HepG2 (cell line): Measurements from ENCODE around the gene ENDOU. TPM values are rescaled to one million over a fixed set of nuclear protein-coding genes. Genes with fewer than 3 reads are reported as not detected.

Experiments
- ATAC-seq: fragments of 200-7000 bp; cut with Tn5 transposase; 3 replicates; pipeline ENCODE4 v1.9.1; 2020; ENCODE audit warnings: mild to moderate bottlenecking, moderate library complexity
- BruUV-seq: library from RNA; stranded (reverse); fragments of 400-500 nt; replicated peaks from 2 replicates; lab custom pipeline; 2021; lab: Mats Ljungman, UMichigan
- CTCF ChIA-PET: fragments of 300-600 bp; formaldehyde crosslinking; extraction: SDS; loops from one replicate; lab custom pipeline; 2021; ENCODE audit warnings: low total read pairs, inconsistent platforms, low intra/inter-chr PET ratio; lab: Yijun Ruan, JAX
- POLR2A ChIA-PET: fragments of 350-600 bp; sonication (Branson Sonifier 250); formaldehyde crosslinking; loops from one replicate; lab custom pipeline; 2020; ENCODE audit warnings: antibody characterized with exemption, inconsistent platforms; lab: Yijun Ruan, JAX
- DNase-seq: peaks from one replicate; pipeline ENCODE4 v3.0.0-alpha.2; 2015; ENCODE audit warnings: low spot score
- FAIRE-seq: peaks from 3 replicates; lab custom pipeline; 2011; peaks lifted over from hg19 to GRCh38; lab: Jason Lieb, UNC
- H2AFZ ChIP-seq: one replicate; pipeline ENCODE4 v1.6.1; 2011; ENCODE audit warnings: low read length, inconsistent platforms
- H3K27ac ChIP-seq: fragments of 300-600 bp; 3 replicates; pipeline ENCODE4 v1.8.0; 2011; ENCODE audit warnings: mixed run types, mild to moderate bottlenecking, mixed read lengths, low read length, inconsistent platforms; ENCODE audit not compliant: insufficient read depth; ENCODE audit errors: extremely low read length
- H3K27me3 ChIP-seq, 2 experiments: fragments of 200-600 bp in 1 of 2; 2 replicates in 1 of 2; 3 replicates in 1 of 2; pipeline versions ENCODE4 v1.6.0 to v1.8.0; 2011; ENCODE audit warnings: low read length in 2 of 2, mild to moderate bottlenecking in 2 of 2, moderate library complexity in 2 of 2, inconsistent platforms in 1 of 2; ENCODE audit not compliant: insufficient read depth in 2 of 2, control insufficient read depth in 1 of 2
- H3K36me3 ChIP-seq, 2 experiments: fragments of 200-600 bp in 1 of 2; replicated peaks in 1 of 2; 2 replicates in 1 of 2; 3 replicates in 1 of 2; pipeline versions ENCODE4 v1.5.1 to v1.8.0; 2011; ENCODE audit warnings: low read length in 2 of 2, inconsistent platforms in 1 of 2; ENCODE audit not compliant: insufficient read depth in 2 of 2, control insufficient read depth in 1 of 2
- H3K4me1 ChIP-seq: 2 replicates; pipeline ENCODE4 v1.5.1; 2012; ENCODE audit warnings: low read length, inconsistent platforms; ENCODE audit not compliant: insufficient read depth
- H3K4me2 ChIP-seq: 2 replicates; pipeline ENCODE4 v1.6.0; 2011; ENCODE audit warnings: low read depth, low read length, inconsistent platforms
- H3K4me3 ChIP-seq, 3 experiments: fragments of 200-600 bp in 1 of 3; sonication (generic), shearing (Covaris generic) in 1 of 3; replicated peaks in 1 of 3; 2 replicates each; pipeline ENCODE4 v1.5.1; 2011 to 2016; ENCODE audit warnings: low read length in 3 of 3, inconsistent platforms in 2 of 3, low read depth in 2 of 3, mild to moderate bottlenecking in 2 of 3, control low read depth in 1 of 3, mixed read lengths in 1 of 3; ENCODE audit not compliant: insufficient read depth in 1 of 3
- H3K79me2 ChIP-seq: one replicate; pipeline ENCODE4 v1.6.1; 2011; ENCODE audit warnings: low read length, inconsistent platforms; ENCODE audit not compliant: insufficient read depth
- H3K9ac ChIP-seq: 2 replicates; pipeline ENCODE4 v1.6.0; 2011; ENCODE audit warnings: mild to moderate bottlenecking, low read depth, low read length, inconsistent platforms; ENCODE audit not compliant: insufficient read depth
- H3K9me3 ChIP-seq: 2 replicates; pipeline ENCODE4 v1.5.1; 2012; ENCODE audit warnings: mild to moderate bottlenecking, low read length
- H4K20me1 ChIP-seq: 2 replicates; pipeline ENCODE4 v1.6.0; 2011; ENCODE audit warnings: inconsistent platforms, mild to moderate bottlenecking, low read length, moderate library complexity; ENCODE audit not compliant: insufficient read depth
- CBX5 ChIP-seq: sonication (generic); formaldehyde crosslinking; IDR thresholded peaks from 2 replicates; pipeline ENCODE4 v1.4.0; 2020; ENCODE audit warnings: missing genetic modification reagents, borderline replicate concordance
- FOXJ3 ChIP-seq: sonication (generic); formaldehyde crosslinking; IDR thresholded peaks from 2 replicates; pipeline ENCODE4 v1.4.0; 2020; ENCODE audit warnings: missing genetic modification reagents, mild to moderate bottlenecking, borderline replicate concordance
- HOXA9 ChIP-seq: sonication (generic); formaldehyde crosslinking; IDR thresholded peaks from 2 replicates; pipeline ENCODE4 v1.8.1; 2022; ENCODE audit warnings: missing genetic modification reagents, mild to moderate bottlenecking, moderate library complexity, borderline replicate concordance
- JARID2 ChIP-seq: sonication (generic); formaldehyde crosslinking; IDR thresholded peaks from 2 replicates; pipeline ENCODE4 v1.8.1; 2023; ENCODE audit warnings: missing genetic modification reagents, inconsistent platforms; ENCODE audit not compliant: insufficient replicate concordance
- POGZ ChIP-seq: sonication (generic); formaldehyde crosslinking; IDR thresholded peaks from 2 replicates; pipeline ENCODE4 v1.4.0; 2020; ENCODE audit warnings: mild to moderate bottlenecking, missing genetic modification reagents
- PTBP1 ChIP-seq: fragments of 200-400 bp; formaldehyde crosslinking; IDR thresholded peaks from 2 replicates; pipeline ENCODE4 v1.6.1; 2018; ENCODE audit warnings: low read length, low read depth; ENCODE audit not compliant: poor library complexity, severe bottlenecking
- SRF ChIP-seq: IDR thresholded peaks from 2 replicates; pipeline ENCODE4 v1.6.1; 2011; ENCODE audit warnings: mild to moderate bottlenecking, low read depth, low read length, moderate library complexity
- SRSF4 ChIP-seq: fragments of 200-400 bp; formaldehyde crosslinking; IDR thresholded peaks from one replicate; pipeline ENCODE4 v1.6.1; 2018; ENCODE audit warnings: mild to moderate bottlenecking, low read depth, low read length, moderate library complexity; ENCODE audit not compliant: poor library complexity, severe bottlenecking
- ZBTB1 ChIP-seq: sonication (generic); formaldehyde crosslinking; IDR thresholded peaks from 2 replicates; pipeline ENCODE4 v1.4.0; 2020; ENCODE audit warnings: missing genetic modification reagents, borderline replicate concordance
- ZBTB3 ChIP-seq: sonication (generic); formaldehyde crosslinking; IDR thresholded peaks from 2 replicates; pipeline ENCODE4 v1.4.0; 2020; ENCODE audit warnings: low read depth, mild to moderate bottlenecking, moderate library complexity, missing genetic modification reagents, borderline replicate concordance
- ZFP37 ChIP-seq: sonication (generic); formaldehyde crosslinking; IDR thresholded peaks from 2 replicates; pipeline ENCODE4 v1.4.0; 2020; ENCODE audit warnings: missing genetic modification reagents, borderline replicate concordance
- ZNF230 ChIP-seq: sonication (generic); formaldehyde crosslinking; IDR thresholded peaks from 2 replicates; pipeline ENCODE4 v1.4.0; 2020; ENCODE audit warnings: mild to moderate bottlenecking, missing genetic modification reagents
- ZNF317 ChIP-seq: sonication (generic); formaldehyde crosslinking; IDR thresholded peaks from 2 replicates; pipeline ENCODE4 v1.5.0; 2020; ENCODE audit warnings: mild to moderate bottlenecking, missing genetic modification reagents
- ZNF607 ChIP-seq: sonication (generic); formaldehyde crosslinking; IDR thresholded peaks from 2 replicates; pipeline ENCODE4 v1.5.1; 2020; ENCODE audit warnings: missing genetic modification reagents, mild to moderate bottlenecking, borderline replicate concordance
- ZNF782 ChIP-seq: sonication (generic); formaldehyde crosslinking; IDR thresholded peaks from 2 replicates; pipeline ENCODE4 v1.4.0; 2020; ENCODE audit warnings: missing genetic modification reagents, mild to moderate bottlenecking, borderline replicate concordance
- ZSCAN9 ChIP-seq: IDR thresholded peaks from 2 replicates; pipeline ENCODE4 v1.6.1; 2016; ENCODE audit warnings: borderline replicate concordance
- WGBS: methylation state at CpG from one replicate; pipeline ENCODE4 v1.1.6; 2017; ENCODE audit warnings: low lambda C conversion rate; 5-methylcytosine and 5-hydroxymethylcytosine counted together
- in situ Hi-C: cut with HindIII; loops from 2 replicates; pipeline ENCODE4 v1.10.0; 2017; ENCODE audit warnings: low pct_unique_long_range_greater_than_20kb; ENCODE audit not compliant: extremely low pct_ligation_motif_present
- intact Hi-C: fragments of 100-400 bp; cut with micrococcal nuclease; formaldehyde crosslinking; loops from one replicate; pipeline ENCODE4 v1.10.0; 2022; ENCODE audit not compliant: unreplicated experiment
- polyA plus RNA-seq, 8 experiments: library from polyadenylated mRNA; depleted of rRNA in 3 of 8; stranded (reverse) in 7 of 8; unstranded in 1 of 8; fragments of >200 nt; fragmentation: Illumina TruSeq in 4 of 8; extraction: Trizol in 4 of 8; gene quantifications; 2 replicates each; pipeline versions ENCODE4 v1.2.1 to v1.2.3, GENCODE V29; 2011 to 2016; ENCODE audit warnings: low read depth in 4 of 8, missing spikeins in 1 of 8, mixed read lengths in 1 of 8; ENCODE audit not compliant: insufficient read depth in 1 of 8
- total RNA-seq, 5 experiments: library from RNA; depleted of rRNA; stranded (reverse); fragments of >200 nt; fragmentation: Illumina TruSeq; extraction: Trizol; gene quantifications; 2 replicates each; pipeline ENCODE4 v1.2.3, GENCODE V29; 2016; ENCODE audit warnings: low read depth in 1 of 5
- TF ChIP-seq, protein P1 (sequence below): sonication (generic); formaldehyde crosslinking; conservative IDR thresholded peaks from 2 replicates; pipeline ENCODE4 v1.4.0; 2020; ENCODE audit warnings: missing genetic modification reagents
- TF ChIP-seq, protein P2 (sequence below): sonication (generic); formaldehyde crosslinking; IDR thresholded peaks from 2 replicates; pipeline ENCODE4 v1.4.0; 2020; ENCODE audit warnings: missing genetic modification reagents, borderline replicate concordance

ENDOU gene
- total and polyA plus RNA-seq, 2 of the 13 experiments (the other 11 are each of a cell fraction or from before 2014, with no cell fraction given), result not detected

GRCh38 chr12:47743311-47743860 lies 18.1 kb upstream of the ENDOU start:
- BruUV-seq, result no TSS peak
- CTCF ChIA-PET, result interaction anchor here (2.0 to 3.8 kb wide), 5 partner anchors 16 to 95 kb away, joined by 14 to 37 read pairs (median 16); partner anchors contain the start of gene RAPGEF3
- H3K36me3 ChIP-seq, result no peaks in the 10 kb centered on the region
- 47% methylated on average over 3 of the region's 9 CpGs for WGBS
- H2AFZ ChIP-seq, result no peak overlapping the region
- POLR2A ChIA-PET, result no interaction called here
- no peak for DNase-seq
- peaks cover 15 to 57% of the 10 kb centered on the region in 2 experiments for H3K27me3 ChIP-seq
- no peak for ATAC-seq
- H3K9ac ChIP-seq, result no peak overlapping the region
- intact Hi-C loops (no loop called here), in situ Hi-C loops (loop anchor here (5.0 kb wide), 1 partner anchor 34 kb away; no protein-coding TSS in a partner anchor)
- H3K4me3 ChIP-seq, result no peak overlapping the region
- no peak overlapping the region for H3K4me2 ChIP-seq
- peaks cover 20% of the 10 kb centered on the region for H3K4me1 ChIP-seq
- H3K79me2 ChIP-seq, result no peaks in the 10 kb centered on the region
- no peaks in the 10 kb centered on the region for H3K9me3 ChIP-seq
- FAIRE-seq, result no peak
- no peak overlapping the region for H3K27ac ChIP-seq
- no peaks in the 10 kb centered on the region for H4K20me1 ChIP-seq
- TF ChIP-seq, protein P1, sequence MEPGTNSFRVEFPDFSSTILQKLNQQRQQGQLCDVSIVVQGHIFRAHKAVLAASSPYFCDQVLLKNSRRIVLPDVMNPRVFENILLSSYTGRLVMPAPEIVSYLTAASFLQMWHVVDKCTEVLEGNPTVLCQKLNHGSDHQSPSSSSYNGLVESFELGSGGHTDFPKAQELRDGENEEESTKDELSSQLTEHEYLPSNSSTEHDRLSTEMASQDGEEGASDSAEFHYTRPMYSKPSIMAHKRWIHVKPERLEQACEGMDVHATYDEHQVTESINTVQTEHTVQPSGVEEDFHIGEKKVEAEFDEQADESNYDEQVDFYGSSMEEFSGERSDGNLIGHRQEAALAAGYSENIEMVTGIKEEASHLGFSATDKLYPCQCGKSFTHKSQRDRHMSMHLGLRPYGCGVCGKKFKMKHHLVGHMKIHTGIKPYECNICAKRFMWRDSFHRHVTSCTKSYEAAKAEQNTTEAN, result no peak
- TF ChIP-seq SRSF4 (no peak), ZNF230 (CRISPR knock-in tag) (no peak), POGZ (CRISPR knock-in tag) (no peak), PTBP1 (no peak), ZSCAN9 (no peak), CBX5 (CRISPR knock-in tag) (no peak), ZNF782 (CRISPR knock-in tag) (no peak), ZBTB1 (CRISPR knock-in tag) (no peak), JARID2 (no peak), ZFP37 (no peak), FOXJ3 (CRISPR knock-in tag) (no peak), HOXA9 (no peak), ZNF607 (CRISPR knock-in tag) (no peak), ZBTB3 (no peak), SRF (no peak), ZNF317 (CRISPR knock-in tag) (no peak)
- TF ChIP-seq, protein P2, sequence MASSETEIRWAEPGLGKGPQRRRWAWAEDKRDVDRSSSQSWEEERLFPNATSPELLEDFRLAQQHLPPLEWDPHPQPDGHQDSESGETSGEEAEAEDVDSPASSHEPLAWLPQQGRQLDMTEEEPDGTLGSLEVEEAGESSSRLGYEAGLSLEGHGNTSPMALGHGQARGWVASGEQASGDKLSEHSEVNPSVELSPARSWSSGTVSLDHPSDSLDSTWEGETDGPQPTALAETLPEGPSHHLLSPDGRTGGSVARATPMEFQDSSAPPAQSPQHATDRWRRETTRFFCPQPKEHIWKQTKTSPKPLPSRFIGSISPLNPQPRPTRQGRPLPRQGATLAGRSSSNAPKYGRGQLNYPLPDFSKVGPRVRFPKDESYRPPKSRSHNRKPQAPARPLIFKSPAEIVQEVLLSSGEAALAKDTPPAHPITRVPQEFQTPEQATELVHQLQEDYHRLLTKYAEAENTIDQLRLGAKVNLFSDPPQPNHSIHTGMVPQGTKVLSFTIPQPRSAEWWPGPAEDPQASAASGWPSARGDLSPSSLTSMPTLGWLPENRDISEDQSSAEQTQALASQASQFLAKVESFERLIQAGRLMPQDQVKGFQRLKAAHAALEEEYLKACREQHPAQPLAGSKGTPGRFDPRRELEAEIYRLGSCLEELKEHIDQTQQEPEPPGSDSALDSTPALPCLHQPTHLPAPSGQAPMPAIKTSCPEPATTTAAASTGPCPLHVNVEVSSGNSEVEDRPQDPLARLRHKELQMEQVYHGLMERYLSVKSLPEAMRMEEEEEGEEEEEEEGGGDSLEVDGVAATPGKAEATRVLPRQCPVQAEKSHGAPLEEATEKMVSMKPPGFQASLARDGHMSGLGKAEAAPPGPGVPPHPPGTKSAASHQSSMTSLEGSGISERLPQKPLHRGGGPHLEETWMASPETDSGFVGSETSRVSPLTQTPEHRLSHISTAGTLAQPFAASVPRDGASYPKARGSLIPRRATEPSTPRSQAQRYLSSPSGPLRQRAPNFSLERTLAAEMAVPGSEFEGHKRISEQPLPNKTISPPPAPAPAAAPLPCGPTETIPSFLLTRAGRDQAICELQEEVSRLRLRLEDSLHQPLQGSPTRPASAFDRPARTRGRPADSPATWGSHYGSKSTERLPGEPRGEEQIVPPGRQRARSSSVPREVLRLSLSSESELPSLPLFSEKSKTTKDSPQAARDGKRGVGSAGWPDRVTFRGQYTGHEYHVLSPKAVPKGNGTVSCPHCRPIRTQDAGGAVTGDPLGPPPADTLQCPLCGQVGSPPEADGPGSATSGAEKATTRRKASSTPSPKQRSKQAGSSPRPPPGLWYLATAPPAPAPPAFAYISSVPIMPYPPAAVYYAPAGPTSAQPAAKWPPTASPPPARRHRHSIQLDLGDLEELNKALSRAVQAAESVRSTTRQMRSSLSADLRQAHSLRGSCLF (CRISPR knock-in tag), result no peak
